Hematopoietic multipotent progenitor cell treated with erythropoietin and hydrocortisone succinate and interleukin-3 and kit ligand, for 17 days (in vitro differentiated cells): Measurements from ENCODE around the gene POMT2.

Experiments
- DNase-seq: peaks from one replicate; pipeline ENCODE4 v3.0.0-alpha.2; 2015; ENCODE audit warnings: low spot score

POMT2 gene

GRCh38 chr14:77267937-77268699, 52.6 kb downstream of the POMT2 start:
- DNase-seq, result no peak

GRCh38 chr14:77266336-77266735, 54.3 kb downstream of the POMT2 start:
- DNase-seq, result no peak

DNA sequence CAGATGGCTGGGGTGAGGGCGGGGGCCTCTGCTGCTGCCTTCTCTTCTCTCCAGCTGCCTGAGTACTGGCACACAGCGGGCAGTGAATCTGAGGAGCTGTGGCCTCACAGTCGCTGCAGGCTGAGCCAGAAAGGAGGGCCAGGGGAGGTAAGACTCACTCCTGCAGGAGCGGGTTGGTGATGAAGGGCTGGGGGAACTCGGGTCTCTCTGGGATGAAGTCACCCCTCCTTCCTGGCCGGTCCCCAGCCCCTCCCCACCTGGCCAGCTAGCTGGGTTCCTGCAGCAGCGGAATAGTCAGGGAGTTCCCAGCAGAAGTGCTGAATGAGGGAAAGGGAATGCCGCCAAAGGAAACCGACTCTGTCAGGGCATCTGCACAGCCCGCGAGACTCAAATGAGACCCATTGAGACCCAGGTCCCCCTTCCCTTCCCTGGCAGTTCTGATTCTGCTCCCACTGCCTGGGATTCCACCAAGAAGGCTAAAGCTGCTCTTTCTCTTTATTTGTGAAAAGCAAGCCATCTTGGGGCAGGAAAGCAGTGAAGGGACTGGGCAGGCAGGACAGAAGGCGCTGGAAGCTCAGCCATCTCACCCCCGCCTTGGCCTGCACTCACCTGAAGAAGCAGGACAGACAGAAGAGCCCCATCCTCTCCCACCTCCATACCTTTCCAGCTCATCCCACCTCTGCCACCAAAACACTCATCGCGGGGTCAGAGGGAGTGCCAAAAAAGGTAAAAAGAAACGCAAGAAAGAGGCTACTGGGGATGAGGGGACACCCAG, 54.9 kb downstream of the POMT2 start:
- no peak for DNase-seq

GRCh38 chr14:77265187-77265515, 55.5 kb downstream of the POMT2 start:
- no peak for DNase-seq

- no peak for DNase-seq
These were observed 56.1 kb downstream of the POMT2 start for GRCh38 chr14:77264466-77265186.

GRCh38 chr14:77260631-77261030, 60.1 kb downstream of the POMT2 start:
- DNase-seq, result no peak

DNA sequence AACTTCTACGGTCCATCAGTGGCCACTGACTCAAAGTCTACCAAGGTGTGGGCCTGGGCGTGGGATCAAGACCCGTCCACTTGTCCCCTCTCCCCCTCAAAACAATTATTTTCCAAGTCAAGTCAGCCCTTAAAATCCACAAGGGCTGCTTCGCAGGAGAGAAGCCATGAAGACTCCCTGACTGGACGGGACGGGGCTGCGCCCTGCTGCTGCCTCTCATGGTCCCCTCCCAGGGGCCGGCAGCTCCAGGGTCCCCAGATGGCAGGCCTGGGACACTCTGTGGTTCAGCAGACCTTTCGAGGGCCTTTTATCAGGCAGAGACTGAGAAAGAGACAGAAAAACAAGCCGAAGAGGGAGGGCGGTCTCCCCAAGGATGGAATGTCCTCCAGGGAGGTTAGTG, 60.5 kb downstream of the POMT2 start:
- no peak for DNase-seq

GRCh38 chr14:77259025-77259715, 61.5 kb downstream of the POMT2 start:
- DNase-seq, result no peak

DNA sequence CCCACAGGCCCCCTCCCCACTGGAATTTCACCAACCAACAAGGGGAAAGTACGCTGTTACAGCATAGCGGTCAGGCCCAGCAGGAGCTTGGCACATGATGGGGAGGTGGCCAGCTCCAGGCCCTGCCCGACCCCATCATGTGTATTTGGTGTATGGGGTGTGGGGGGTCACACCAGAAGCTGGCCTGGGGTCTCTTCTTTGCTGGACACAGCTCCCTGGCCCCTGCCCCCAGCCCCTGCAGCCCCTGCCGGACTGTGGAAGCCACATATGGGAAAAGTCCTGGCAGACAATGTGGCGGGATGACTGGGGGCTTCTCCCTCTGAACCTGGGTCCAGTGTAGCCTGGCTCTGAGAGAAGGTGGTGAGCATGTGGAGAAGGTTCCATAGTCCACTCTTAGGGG, 62.1 kb downstream of the POMT2 start:
- DNase-seq, result no peak

DNA sequence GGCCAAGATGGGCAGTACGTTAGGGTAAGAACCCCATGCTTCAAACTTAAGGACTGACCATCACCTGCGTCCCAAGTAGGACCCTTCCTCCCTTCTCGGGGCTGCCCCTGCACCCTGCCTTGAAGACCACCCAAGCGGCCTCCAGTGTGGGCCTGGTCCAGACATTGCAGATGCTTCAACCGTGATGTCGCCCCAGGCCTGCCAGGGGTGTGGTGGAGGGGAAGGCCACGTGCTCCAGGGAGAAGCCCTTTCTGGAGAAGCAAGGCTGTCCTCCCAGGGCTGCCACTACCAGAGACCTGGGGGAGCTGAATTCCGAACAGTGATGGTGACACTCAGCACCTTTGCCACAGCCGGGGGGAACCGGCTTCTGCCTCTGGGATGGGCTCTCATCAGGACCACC, 63.0 kb downstream of the POMT2 start:
- no peak for DNase-seq

GRCh38 chr14:77256694-77257093, 64.0 kb downstream of the POMT2 start:
- no peak for DNase-seq

DNA sequence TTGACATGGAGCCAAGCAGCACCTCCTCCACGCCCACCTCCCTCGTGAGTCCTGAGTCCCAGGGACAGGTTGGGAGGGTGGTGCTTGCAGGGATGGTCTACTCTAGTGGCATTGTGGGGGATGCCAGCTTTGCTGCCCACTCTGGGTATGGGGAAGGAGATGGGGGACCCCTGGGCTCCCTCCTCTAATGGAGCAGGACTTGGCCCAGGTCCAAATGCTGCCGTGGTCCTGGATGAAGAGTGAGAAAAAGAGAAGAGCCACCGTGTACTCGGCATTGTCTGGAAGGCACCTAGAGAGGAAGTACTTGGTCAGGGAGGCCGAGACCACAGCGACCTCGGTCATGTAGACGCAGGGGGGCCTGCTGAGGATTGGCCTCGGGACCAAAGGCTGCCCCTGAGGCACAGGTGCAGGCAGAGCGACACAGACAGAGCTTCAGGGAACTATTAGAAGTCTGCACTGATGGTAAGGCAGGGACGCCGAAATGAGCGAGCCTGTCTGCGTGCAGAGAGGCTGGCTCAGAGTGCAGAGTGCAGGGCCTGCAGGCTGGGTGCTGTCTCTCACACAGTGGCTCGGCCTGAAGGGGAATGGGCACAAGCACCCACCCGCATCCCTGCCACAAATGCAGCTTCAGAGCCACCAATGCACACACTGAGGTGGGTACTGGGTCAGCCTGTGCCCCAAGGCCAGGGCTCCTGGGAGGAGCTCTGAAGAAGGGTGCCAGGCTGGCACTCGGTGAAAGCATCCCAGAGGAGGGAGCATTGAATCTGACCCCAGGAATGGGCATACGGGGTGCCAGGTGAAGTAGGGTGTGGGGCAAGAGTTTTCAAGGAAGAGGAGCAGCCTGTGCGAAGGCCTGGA, 67.1 kb downstream of the POMT2 start:
- DNase-seq, result no peak

GRCh38 chr14:77251870-77252269, 68.8 kb downstream of the POMT2 start:
- DNase-seq, result no peak

- no peak for DNase-seq
These were observed 69.8 kb downstream of the POMT2 start for GRCh38 chr14:77250927-77251326.

DNA sequence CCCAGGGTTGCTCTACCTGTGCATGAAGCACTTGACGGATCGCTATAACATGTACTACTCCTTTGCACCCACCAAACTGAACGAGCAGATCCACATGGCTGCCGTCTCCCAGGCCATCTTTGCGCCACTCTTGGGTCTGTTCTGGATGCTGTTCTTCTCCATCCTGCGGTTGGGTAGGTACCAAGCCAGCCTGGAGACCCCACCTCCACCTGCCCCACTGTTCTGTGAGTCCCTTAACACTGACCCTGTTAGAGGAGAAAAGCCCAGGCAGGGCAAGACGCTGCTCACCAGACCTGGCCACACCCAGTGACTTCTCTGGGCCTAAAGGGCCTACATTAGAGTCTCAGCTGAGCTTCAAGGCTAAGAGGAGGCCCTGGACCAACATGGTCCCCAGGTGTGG, 71.4 kb downstream of the POMT2 start:
- no peak for DNase-seq

DNA sequence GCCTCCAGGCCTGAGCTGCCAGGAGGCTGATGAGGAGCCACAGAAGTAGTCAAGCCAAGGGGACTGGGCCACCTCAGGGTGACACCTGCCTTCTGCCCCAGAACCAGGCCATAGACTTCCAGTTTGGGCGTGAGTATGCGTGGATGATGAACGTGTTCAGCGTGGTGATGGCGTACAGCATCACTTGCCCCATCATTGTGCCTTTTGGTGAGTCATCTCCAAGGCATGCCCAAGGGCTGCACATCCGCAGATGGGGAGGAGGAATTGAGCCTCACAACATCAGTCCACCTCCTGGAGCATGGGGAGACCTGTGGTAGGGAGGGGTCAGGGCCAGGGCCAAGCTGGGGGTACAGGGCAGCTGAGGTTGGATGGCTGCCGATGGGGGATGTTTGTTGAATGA, 72.0 kb downstream of the POMT2 start:
- DNase-seq, result no peak

GRCh38 chr14:77246784-77247183, 73.9 kb downstream of the POMT2 start:
- DNase-seq, result no peak

- DNase-seq, result no peak
These were observed 74.9 kb downstream of the POMT2 start for GRCh38 chr14:77245820-77246219.

DNA sequence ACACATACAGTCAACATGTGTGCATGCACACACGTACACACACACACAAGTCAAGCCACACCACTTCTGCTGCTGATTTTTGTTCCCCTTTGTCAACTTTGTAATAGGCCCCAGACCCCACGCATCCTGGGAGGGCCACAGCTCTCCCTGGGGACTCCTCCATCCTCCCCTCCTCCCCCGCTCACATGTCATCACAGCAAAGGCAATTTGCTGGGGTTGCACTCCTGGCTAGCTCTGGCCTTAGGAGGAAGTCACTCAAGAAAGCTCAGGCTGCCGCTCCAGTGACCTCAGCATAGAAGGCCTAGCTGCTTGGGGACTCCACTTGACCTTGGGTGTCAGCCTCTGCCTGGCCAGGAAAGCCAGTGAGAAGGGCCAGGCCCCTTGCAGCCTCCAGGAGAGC, 76.8 kb downstream of the POMT2 start:
- no peak for DNase-seq

- DNase-seq, result no peak
These were observed 77.9 kb downstream of the POMT2 start for GRCh38 chr14:77242752-77243151.

GRCh38 chr14:77241955-77242354, 78.7 kb downstream of the POMT2 start:
- DNase-seq, result no peak
